GM23338 (cell line): Measurements from ENCODE around the gene ATP2A3.

Experiments
- CREB1 ChIP-seq: fragments of 250-450 bp; sonication (Bioruptor Pico); IDR thresholded peaks from 2 replicates; pipeline ENCODE4 v1.5.0; 2020; ENCODE audit warnings: low read depth, mild to moderate bottlenecking, moderate library complexity
- EZH2 ChIP-seq: fragments of 200-600 bp; sonication (generic); IDR thresholded peaks from one replicate; pipeline ENCODE4 v1.8.0; 2017; ENCODE audit warnings: antibody characterized with exemption, mild to moderate bottlenecking, low read depth; ENCODE audit not compliant: unreplicated experiment
- EZH2phosphoT487 ChIP-seq: fragments of 200-600 bp; sonication (generic); IDR thresholded peaks from one replicate; pipeline ENCODE4 v1.8.1; 2018; ENCODE audit warnings: antibody characterized with exemption; ENCODE audit not compliant: unreplicated experiment
- POLR2AphosphoS5 ChIP-seq: IDR thresholded peaks from 2 replicates; pipeline ENCODE4 v1.6.1; 2016; ENCODE audit warnings: antibody characterized with exemption, low read depth
- ZNF114 ChIP-seq: fragments of 250-450 bp; sonication (Bioruptor Pico); IDR thresholded peaks from 2 replicates; pipeline ENCODE4 v1.5.0; 2020; ENCODE audit warnings: mild to moderate bottlenecking, moderate library complexity
- ZNF331 ChIP-seq: fragments of 250-450 bp; sonication (Bioruptor Pico); IDR thresholded peaks from 2 replicates; pipeline ENCODE4 v1.5.0; 2020; ENCODE audit warnings: low read depth, mild to moderate bottlenecking, moderate library complexity
- TF ChIP-seq, protein P1 (sequence below), 2 experiments: fragments of 200-600 bp in 1 of 2; sonication (generic) in 1 of 2; conservative IDR thresholded peaks; 2 replicates each; pipeline versions ENCODE4 v1.5.1 to v1.6.1; 2016 to 2017; ENCODE audit warnings: antibody characterized with exemption in 2 of 2, low read depth in 2 of 2, mild to moderate bottlenecking in 2 of 2, moderate library complexity in 1 of 2
- TF ChIP-seq, protein P2 (sequence below): IDR thresholded peaks from 2 replicates; pipeline ENCODE4 v1.6.1; 2016; ENCODE audit warnings: antibody characterized with exemption

DNA sequence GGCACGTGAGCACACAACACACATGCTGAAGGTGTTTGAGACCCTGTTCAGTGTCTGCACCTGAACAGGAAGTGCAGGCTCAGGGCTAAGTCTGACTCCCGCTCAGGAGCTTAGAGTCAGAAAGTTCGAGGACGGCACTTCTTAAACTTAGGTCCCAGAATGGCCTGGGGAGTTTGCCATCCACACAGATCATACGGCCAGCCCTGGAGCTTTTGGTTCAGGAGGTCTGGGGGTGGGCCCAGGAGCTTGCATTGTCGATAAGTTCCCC is 67.3 kb downstream of the ATP2A3 start:
- TF ChIP-seq, protein P1, sequence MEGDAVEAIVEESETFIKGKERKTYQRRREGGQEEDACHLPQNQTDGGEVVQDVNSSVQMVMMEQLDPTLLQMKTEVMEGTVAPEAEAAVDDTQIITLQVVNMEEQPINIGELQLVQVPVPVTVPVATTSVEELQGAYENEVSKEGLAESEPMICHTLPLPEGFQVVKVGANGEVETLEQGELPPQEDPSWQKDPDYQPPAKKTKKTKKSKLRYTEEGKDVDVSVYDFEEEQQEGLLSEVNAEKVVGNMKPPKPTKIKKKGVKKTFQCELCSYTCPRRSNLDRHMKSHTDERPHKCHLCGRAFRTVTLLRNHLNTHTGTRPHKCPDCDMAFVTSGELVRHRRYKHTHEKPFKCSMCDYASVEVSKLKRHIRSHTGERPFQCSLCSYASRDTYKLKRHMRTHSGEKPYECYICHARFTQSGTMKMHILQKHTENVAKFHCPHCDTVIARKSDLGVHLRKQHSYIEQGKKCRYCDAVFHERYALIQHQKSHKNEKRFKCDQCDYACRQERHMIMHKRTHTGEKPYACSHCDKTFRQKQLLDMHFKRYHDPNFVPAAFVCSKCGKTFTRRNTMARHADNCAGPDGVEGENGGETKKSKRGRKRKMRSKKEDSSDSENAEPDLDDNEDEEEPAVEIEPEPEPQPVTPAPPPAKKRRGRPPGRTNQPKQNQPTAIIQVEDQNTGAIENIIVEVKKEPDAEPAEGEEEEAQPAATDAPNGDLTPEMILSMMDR (conservative IDR thresholded peaks at IDR 0.05; ENCODE audit: low read depth in 2 of 2), result no peak
- TF ChIP-seq EZH2phosphoT487 (no peak), POLR2AphosphoS5 (no peak), CREB1 (CRISPR knock-in tag) (no peak), EZH2 (no peak), ZNF114 (CRISPR knock-in tag) (no peak), ZNF331 (no peak)
- TF ChIP-seq, protein P2, sequence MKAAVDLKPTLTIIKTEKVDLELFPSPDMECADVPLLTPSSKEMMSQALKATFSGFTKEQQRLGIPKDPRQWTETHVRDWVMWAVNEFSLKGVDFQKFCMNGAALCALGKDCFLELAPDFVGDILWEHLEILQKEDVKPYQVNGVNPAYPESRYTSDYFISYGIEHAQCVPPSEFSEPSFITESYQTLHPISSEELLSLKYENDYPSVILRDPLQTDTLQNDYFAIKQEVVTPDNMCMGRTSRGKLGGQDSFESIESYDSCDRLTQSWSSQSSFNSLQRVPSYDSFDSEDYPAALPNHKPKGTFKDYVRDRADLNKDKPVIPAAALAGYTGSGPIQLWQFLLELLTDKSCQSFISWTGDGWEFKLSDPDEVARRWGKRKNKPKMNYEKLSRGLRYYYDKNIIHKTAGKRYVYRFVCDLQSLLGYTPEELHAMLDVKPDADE, result no peak
